Skeletal muscle tissue (tissue), 4 donors: ENCODE data around the gene MBNL1. TPM values are rescaled to one million over a fixed set of nuclear protein-coding genes. Genes with fewer than 3 reads are reported as not detected.

Experiments used
- H3K27ac ChIP-seq: one replicate; pipeline ENCODE4 v1.7.0; 2013; ENCODE audit warnings: mild to moderate bottlenecking, low read depth, low read length, inconsistent platforms
- H3K27me3 ChIP-seq, 3 donors: one replicate each; pipeline ENCODE4 v1.7.0; 2013; ENCODE audit warnings: low read length in 3 of 3; ENCODE audit not compliant: control insufficient read depth in 3 of 3, insufficient read depth in 3 of 3
- H3K36me3 ChIP-seq, 3 donors: one replicate each; pipeline ENCODE4 v1.7.0; 2013; ENCODE audit warnings: low read length in 3 of 3; ENCODE audit not compliant: control insufficient read depth in 3 of 3, insufficient read depth in 3 of 3
- H3K4me1 ChIP-seq, 3 donors: one replicate each; pipeline ENCODE4 v1.7.0; 2013; ENCODE audit warnings: low read length in 3 of 3, mild to moderate bottlenecking in 3 of 3; ENCODE audit not compliant: control insufficient read depth in 3 of 3, insufficient read depth in 3 of 3
- H3K4me3 ChIP-seq, 3 donors: one replicate each; pipeline ENCODE4 v1.7.0; 2013; ENCODE audit warnings: low read length in 3 of 3
- H3K9ac ChIP-seq, 3 donors: one replicate each; pipeline ENCODE4 v1.7.0; 2013; ENCODE audit warnings: low read length in 3 of 3, mild to moderate bottlenecking in 3 of 3, moderate library complexity in 2 of 3, low read depth in 1 of 3
- H3K9me3 ChIP-seq, 3 donors: one replicate each; pipeline ENCODE4 v1.7.0; 2013; ENCODE audit warnings: low read length in 3 of 3; ENCODE audit not compliant: control insufficient read depth in 3 of 3
- total RNA-seq: library from RNA; depleted of rRNA; stranded (reverse); fragments of >200 nt; gene quantifications from one replicate; pipeline ENCODE4 v1.2.3, GENCODE V29; 2014
- donor health status: Osteomylitis.

Gene MBNL1
- total RNA-seq, 1 donor from 2014 or later = 76.7 TPM

DNA sequence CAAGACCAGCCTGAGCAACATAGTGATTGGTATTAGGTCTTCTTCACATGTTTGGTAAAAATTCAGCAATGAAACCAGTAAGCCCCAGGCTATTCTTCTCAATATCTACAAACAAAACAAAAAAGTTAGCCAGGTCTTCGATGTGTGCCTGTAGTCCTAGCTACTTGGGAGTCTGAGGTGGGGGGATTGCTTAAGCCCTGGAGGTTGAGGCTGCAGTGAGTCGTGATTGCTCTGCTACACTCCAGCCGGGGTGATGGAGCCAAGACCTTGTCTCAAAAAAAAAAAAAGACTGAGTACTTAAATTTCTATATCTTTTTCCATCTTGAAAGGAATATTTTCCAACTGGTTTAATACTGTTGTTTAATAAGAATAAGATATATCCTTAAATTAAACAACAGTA is 106.8 kb downstream of the MBNL1 start:
- Histone ChIP-seq H3K27ac (peak overlapping the region; percentile 68), H3K4me3 (no peak overlapping the region), H3K4me1 (peaks cover 16 to 39% (median 28%) of the 10 kb centered on the region in 3 donors), H3K36me3 (peaks cover 0 to 3% (median 0%) of the 10 kb centered on the region in 3 donors), H3K9ac (no peak overlapping the region), H3K27me3 (no peaks in the 10 kb centered on the region), H3K9me3 (no peaks in the 10 kb centered on the region)

- Histone ChIP-seq H3K9ac (peak overlapping the region in 1 of 3 donors; percentile 29), H3K36me3 (peaks cover 0 to 3% (median 0%) of the 10 kb centered on the region in 3 donors), H3K27ac (peak overlapping the region; percentile 68), H3K4me3 (peak overlapping the region in 2 of 3 donors; percentile 2 to 24), H3K4me1 (peaks cover 16 to 35% (median 34%) of the 10 kb centered on the region in 3 donors), H3K9me3 (no peaks in the 10 kb centered on the region), H3K27me3 (no peaks in the 10 kb centered on the region)
Measured at GRCh38 chr3:152376351-152377183, 107.8 kb downstream of the MBNL1 start.

DNA sequence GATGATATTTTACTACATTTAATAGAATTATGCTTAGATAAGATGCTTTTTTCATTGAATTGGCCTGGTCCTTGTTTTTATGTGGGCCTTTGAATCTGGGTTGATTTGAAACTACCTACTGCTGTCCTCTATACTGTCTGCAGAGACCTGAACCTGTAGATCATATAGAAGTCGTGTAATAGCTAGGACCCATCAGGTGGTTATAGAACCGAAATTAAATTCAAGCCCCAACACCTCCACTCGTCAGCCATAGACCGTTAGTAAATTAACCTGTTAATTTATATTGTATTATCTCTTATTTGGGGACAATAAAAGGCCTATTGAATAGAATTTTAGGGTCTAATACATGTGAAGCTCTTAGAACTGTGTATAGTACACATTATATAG is 108.4 kb downstream of the MBNL1 start:
- H3K4me3 ChIP-seq = no peak overlapping the region
- H3K36me3 ChIP-seq = peaks cover 0 to 3% (median 0%) of the 10 kb centered on the region in 3 donors
- H3K9ac ChIP-seq = no peak overlapping the region
- H3K27ac ChIP-seq = peak overlapping the region; percentile 68
- H3K9me3 ChIP-seq = no peaks in the 10 kb centered on the region
- no peaks in the 10 kb centered on the region for H3K27me3 ChIP-seq
- H3K4me1 ChIP-seq = peaks cover 16 to 37% (median 34%) of the 10 kb centered on the region in 3 donors

- H3K4me3 ChIP-seq = no peak overlapping the region
- peaks cover 13 to 45% (median 20%) of the 10 kb centered on the region in 3 donors for H3K4me1 ChIP-seq
- peak overlapping the region in 2 of 3 donors; percentile 13 to 71 for H3K9ac ChIP-seq
- H3K9me3 ChIP-seq = no peaks in the 10 kb centered on the region
- peak overlapping the region; percentile 82 for H3K27ac ChIP-seq
- peaks cover 0 to 3% (median 0%) of the 10 kb centered on the region in 3 donors for H3K36me3 ChIP-seq
- no peaks in the 10 kb centered on the region for H3K27me3 ChIP-seq
Measured at GRCh38 chr3:152379415-152380042, 110.8 kb downstream of the MBNL1 start.

DNA sequence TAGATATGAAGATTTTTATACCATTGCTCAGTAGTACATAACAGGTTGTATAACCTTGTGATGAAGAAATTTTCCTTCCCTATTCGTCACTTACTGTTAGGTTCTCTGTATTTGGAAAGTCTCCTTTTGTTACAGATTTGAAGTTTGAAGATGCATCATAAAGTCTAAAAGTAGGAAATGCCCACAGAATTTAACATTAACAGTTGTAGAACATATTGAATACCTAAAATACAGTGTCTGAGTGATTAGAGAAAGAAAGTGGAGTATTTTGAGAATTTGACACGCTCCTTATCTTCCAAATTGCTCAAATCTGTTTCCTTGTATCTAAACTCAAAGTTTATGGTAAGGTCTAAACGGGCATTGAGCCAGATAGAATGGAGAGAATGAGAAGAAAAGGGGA is 111.3 kb downstream of the MBNL1 start:
- peak overlapping the region; percentile 82 for H3K27ac ChIP-seq
- H3K4me3 ChIP-seq = peak overlapping the region in 1 of 3 donors; percentile 38
- peak overlapping the region; percentile 48 to 71 (median 55) for H3K9ac ChIP-seq
- H3K36me3 ChIP-seq = peaks cover 0 to 3% (median 0%) of the 10 kb centered on the region in 3 donors
- no peaks in the 10 kb centered on the region for H3K27me3 ChIP-seq
- H3K4me1 ChIP-seq = peaks cover 13 to 48% (median 20%) of the 10 kb centered on the region in 3 donors
- H3K9me3 ChIP-seq = no peaks in the 10 kb centered on the region

- Histone ChIP-seq H3K27me3 (no peaks in the 10 kb centered on the region), H3K36me3 (peaks cover 0 to 3% (median 0%) of the 10 kb centered on the region in 3 donors), H3K4me1 (peaks cover 9 to 48% (median 14%) of the 10 kb centered on the region in 3 donors), H3K4me3 (peak overlapping the region; percentile 28 to 58 (median 29)), H3K27ac (peak overlapping the region; percentile 78), H3K9me3 (no peaks in the 10 kb centered on the region), H3K9ac (peak overlapping the region; percentile 57 to 79 (median 71))
Measured at GRCh38 chr3:152381881-152382295, 113.2 kb downstream of the MBNL1 start.

GRCh38 chr3:152382312-152383135 is 113.8 kb downstream of the MBNL1 start:
- Histone ChIP-seq H3K27ac (peak overlapping the region; percentile 78), H3K4me1 (peaks cover 9 to 47% (median 14%) of the 10 kb centered on the region in 3 donors), H3K9ac (peak overlapping the region; percentile 57 to 79 (median 71)), H3K4me3 (peak overlapping the region; percentile 28 to 58 (median 29)), H3K36me3 (peaks cover 0 to 3% (median 0%) of the 10 kb centered on the region in 3 donors), H3K9me3 (no peaks in the 10 kb centered on the region), H3K27me3 (no peaks in the 10 kb centered on the region)

- H3K9ac ChIP-seq = peak overlapping the region; percentile 57 to 73 (median 71)
Measured at GRCh38 chr3:152383136-152383606, 114.4 kb downstream of the MBNL1 start.

GRCh38 chr3:152384412-152384811 is 115.7 kb downstream of the MBNL1 start:
- Histone ChIP-seq H3K4me1 (peaks cover 14 to 54% (median 23%) of the 10 kb centered on the region in 3 donors), H3K27ac (peak overlapping the region; percentile 78), H3K4me3 (peak overlapping the region in 2 of 3 donors; percentile 18 to 44)

More at GRCh38 chr3:152383136-152383606, 114.4 kb downstream of the MBNL1 start:
- peaks cover 9 to 50% (median 19%) of the 10 kb centered on the region in 3 donors for H3K4me1 ChIP-seq
- H3K4me3 ChIP-seq = peak overlapping the region; percentile 21 to 58 (median 29)
- H3K27ac ChIP-seq = peak overlapping the region; percentile 78
- H3K9me3 ChIP-seq = no peaks in the 10 kb centered on the region
- no peaks in the 10 kb centered on the region for H3K27me3 ChIP-seq
- no peaks in the 10 kb centered on the region for H3K36me3 ChIP-seq

More at GRCh38 chr3:152384412-152384811, 115.7 kb downstream of the MBNL1 start:
- Histone ChIP-seq H3K27me3 (no peaks in the 10 kb centered on the region), H3K9me3 (no peaks in the 10 kb centered on the region), H3K9ac (peak overlapping the region in 2 of 3 donors; percentile 18 to 45), H3K36me3 (no peaks in the 10 kb centered on the region)
